ENCODE results near the gene P2RY8.

GRCh38 chrX:1534301-1535168, 2.5 kb downstream of the P2RY8 start:
- TF ChIP-seq CTCF (conservative IDR thresholded peaks at IDR 0.05; ENCODE audit: low read depth, low read length) (no peak), EZH2 (IDR thresholded peaks at IDR 0.05; ENCODE audit: borderline replicate concordance, low read depth, low read length, poor library complexity, severe bottlenecking) (no peak)

All from A673 (cell line).